ENCODE measurements around the gene KCNG3. TPM values are rescaled to one million over a fixed set of nuclear protein-coding genes. Genes with fewer than 3 reads are reported as not detected.
"Not testable (repeated sequence)": the region's sequence is repeated elsewhere in the genome, so short reads cannot be mapped to it uniquely, and the experiment has no call there.

Gene KCNG3
- total RNA-seq, 1 donor from 2014 or later = not detected

- intact Hi-C loops (cut with micrococcal nuclease) = no loop called here
- DNase-seq (no peak), ATAC-seq (no peak)
Observed at GRCh38 chr2:42443718-42444399, 49.9 kb downstream of the KCNG3 start.

GRCh38 chr2:42442774-42443173, 51.0 kb downstream of the KCNG3 start:
- no peak for ATAC-seq
- intact Hi-C loops (cut with micrococcal nuclease) = no loop called here
- no peak for DNase-seq

- ATAC-seq (no peak), DNase-seq (no peak)
- intact Hi-C loops (cut with micrococcal nuclease) = no loop called here
Observed at GRCh38 chr2:42438685-42439084, 55.1 kb downstream of the KCNG3 start.

- no peak for ATAC-seq
- intact Hi-C loops (cut with micrococcal nuclease) = no loop called here
- DNase-seq = no peak
Observed at GRCh38 chr2:42436370-42436769, 57.4 kb downstream of the KCNG3 start.

GRCh38 chr2:42435628-42436027, 58.2 kb downstream of the KCNG3 start:
- ATAC-seq (no peak), DNase-seq (no peak)
- intact Hi-C loops (cut with micrococcal nuclease) = no loop called here

GRCh38 chr2:42430188-42430587, 63.6 kb downstream of the KCNG3 start:
- ATAC-seq = no peak
- no peak for DNase-seq
- intact Hi-C loops (cut with micrococcal nuclease) = no loop called here

- intact Hi-C loops (cut with micrococcal nuclease) = no loop called here
- ATAC-seq = no peak
- DNase-seq = no peak
Observed at GRCh38 chr2:42429352-42429751, 64.4 kb downstream of the KCNG3 start.

- intact Hi-C loops (cut with micrococcal nuclease) = no loop called here
- DNase-seq (no peak), ATAC-seq (no peak)
Observed at GRCh38 chr2:42425697-42426096, 68.1 kb downstream of the KCNG3 start.

GRCh38 chr2:42424033-42424432, 69.7 kb downstream of the KCNG3 start:
- intact Hi-C loops (cut with micrococcal nuclease) = no loop called here
- DNase-seq = no peak
- ATAC-seq = no peak

- intact Hi-C loops (cut with micrococcal nuclease) = no loop called here
- no peak for DNase-seq
- no peak for ATAC-seq
Observed at GRCh38 chr2:42421601-42422239, 72.1 kb downstream of the KCNG3 start.

- intact Hi-C loops (cut with micrococcal nuclease) = no loop called here
- no peak for ATAC-seq
- no peak for DNase-seq
Observed at GRCh38 chr2:42421157-42421485, 72.7 kb downstream of the KCNG3 start.

GRCh38 chr2:42414648-42415047, 79.1 kb downstream of the KCNG3 start:
- DNase-seq = no peak
- no peak for ATAC-seq
- intact Hi-C loops (cut with micrococcal nuclease) = no loop called here

GRCh38 chr2:42414158-42414557, 79.6 kb downstream of the KCNG3 start:
- no peak for DNase-seq
- intact Hi-C loops (cut with micrococcal nuclease) = no loop called here
- ATAC-seq = no peak

- DNase-seq (no peak), ATAC-seq (no peak)
- intact Hi-C loops (cut with micrococcal nuclease) = no loop called here
Observed at GRCh38 chr2:42410742-42411514, 82.9 kb downstream of the KCNG3 start.

- ATAC-seq (no peak), DNase-seq (no peak)
- intact Hi-C loops (cut with micrococcal nuclease) = no loop called here
Observed at GRCh38 chr2:42408009-42408408, 85.8 kb downstream of the KCNG3 start.

- intact Hi-C loops (cut with micrococcal nuclease) = no loop called here
Observed at GRCh38 chr2:42407476-42407875, 86.3 kb downstream of the KCNG3 start.

GRCh38 chr2:42404676-42405075, 89.1 kb downstream of the KCNG3 start:
- intact Hi-C loops (cut with micrococcal nuclease) = no loop called here
- no peak for DNase-seq
- no peak for ATAC-seq

More at GRCh38 chr2:42407476-42407875, 86.3 kb downstream of the KCNG3 start:
- ATAC-seq (no peak), DNase-seq (no peak)

- intact Hi-C loops (cut with micrococcal nuclease) = no loop called here
- ATAC-seq = no peak
- DNase-seq = no peak
Observed at GRCh38 chr2:42401773-42402172, 92.0 kb downstream of the KCNG3 start.

- intact Hi-C loops (cut with micrococcal nuclease); DNase-seq; ATAC-seq: not testable (repeated sequence)
Observed at GRCh38 chr2:42398052-42398451, 95.7 kb downstream of the KCNG3 start.

- ATAC-seq; DNase-seq; intact Hi-C loops (cut with micrococcal nuclease): not testable (repeated sequence)
Observed at GRCh38 chr2:42393320-42393719, 100.5 kb downstream of the KCNG3 start.

Data from left ventricle myocardium superior (tissue), 1 donor.